DMS 273 (cell line): ENCODE data around the gene PIN1.
"Not testable (repeated sequence)": the region's sequence is repeated elsewhere in the genome, so short reads cannot be mapped to it uniquely, and the experiment has no call there.

ENCODE experiments used
- DNase-seq: peaks from one replicate; lab custom pipeline; 2025; ENCODE audit not compliant: unreplicated experiment; lab: John Stamatoyannopoulos, UW

Gene PIN1

DNA sequence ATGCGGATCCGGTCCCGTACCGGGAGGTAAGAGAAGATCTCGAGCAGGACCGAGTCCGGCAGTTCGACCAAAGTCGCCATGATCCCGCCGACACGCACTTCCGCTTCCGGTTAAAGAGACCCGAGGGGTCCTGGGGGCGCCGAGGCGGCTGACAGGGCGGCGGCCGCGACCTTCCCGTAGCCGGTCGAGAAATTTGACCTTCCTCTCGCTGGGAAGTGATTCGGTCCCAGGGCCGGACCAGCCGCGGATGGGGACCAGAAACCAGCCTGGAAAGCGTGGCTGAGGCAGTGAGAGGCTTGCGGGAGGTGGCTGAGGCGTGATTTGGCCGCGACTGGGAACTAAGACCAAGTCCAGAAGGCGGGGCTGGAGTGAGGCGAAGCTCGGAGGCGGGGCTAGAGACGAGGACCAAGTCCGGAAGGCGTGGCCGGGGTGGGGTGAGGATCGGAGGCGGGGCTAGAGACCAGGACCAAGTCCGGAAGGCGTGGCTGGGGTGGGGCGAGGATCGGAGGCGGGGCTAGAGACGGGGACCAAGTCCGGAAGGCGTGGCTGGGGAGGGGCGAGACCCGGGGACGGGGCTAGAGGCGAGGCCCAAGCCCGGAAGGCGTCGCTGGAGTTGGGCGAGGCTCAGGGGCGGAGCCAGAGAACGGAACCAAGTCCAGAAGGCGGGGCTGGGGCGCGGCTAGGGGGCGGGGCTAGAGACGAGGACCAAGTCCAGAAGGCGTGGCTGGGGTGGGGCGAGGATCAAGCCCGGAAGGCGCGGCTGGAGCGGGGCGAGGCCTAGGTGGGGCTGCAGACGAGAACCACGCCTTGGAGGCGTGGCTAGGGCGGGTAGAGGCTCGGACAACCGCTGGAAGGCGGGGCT lies 16.2 kb upstream of the PIN1 start, which contains the start of gene FBXL12:
Gene FBXL12 (minus strand): TSS at position 346 of the 862 bp plus-strand sequence. CDS start 266 bp downstream, at position 80.
- peak; percentile 100 for DNase-seq

DNA sequence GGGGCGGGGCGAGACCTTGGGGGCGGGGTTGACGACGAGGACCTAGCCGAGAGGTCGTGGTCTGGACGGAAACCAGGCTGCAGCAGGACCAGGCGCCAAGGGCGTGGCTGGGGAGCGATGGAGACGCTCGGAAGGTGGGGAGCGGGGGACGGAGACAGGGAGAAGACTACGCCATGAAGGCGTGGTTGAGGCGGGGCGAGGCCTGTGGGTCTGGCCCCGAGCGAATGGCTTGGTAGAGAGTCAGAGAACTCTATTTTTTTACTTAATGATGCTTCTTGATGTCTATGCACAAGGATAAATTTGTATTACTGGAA lies 15.6 kb upstream of the PIN1 start:
- no peak for DNase-seq

GRCh38 chr19:9820034-9820433 lies 15.1 kb upstream of the PIN1 start:
- DNase-seq: not testable (repeated sequence)

DNA sequence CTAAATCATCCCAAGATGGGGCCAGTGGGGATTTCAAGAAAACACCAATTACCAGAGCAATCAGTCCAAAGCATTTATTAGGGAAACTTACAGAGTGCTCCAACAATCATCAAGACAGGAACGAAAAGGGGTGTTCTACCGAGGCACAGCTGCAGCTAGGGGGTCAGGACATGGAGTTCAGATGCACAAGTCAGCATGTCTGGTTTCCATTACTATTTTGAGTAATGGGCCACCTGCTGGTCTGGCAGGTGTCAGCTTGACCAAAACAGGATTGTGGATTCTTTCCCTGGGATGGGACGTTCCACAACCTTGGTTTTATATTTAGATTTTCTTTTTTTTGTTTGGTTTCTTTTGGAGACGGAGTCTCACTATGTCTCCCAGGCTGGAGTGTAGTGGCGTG lies 11.3 kb upstream of the PIN1 start:
- DNase-seq: no peak

- peak; percentile 95 for DNase-seq
Measured at GRCh38 chr19:9827289-9828238, 7.6 kb upstream of the PIN1 start, which contains the start of gene UBL5. Gene UBL5 (plus strand): TSS chr19:9827918. CDS start chr19:9828338, 420 bp downstream.

DNA sequence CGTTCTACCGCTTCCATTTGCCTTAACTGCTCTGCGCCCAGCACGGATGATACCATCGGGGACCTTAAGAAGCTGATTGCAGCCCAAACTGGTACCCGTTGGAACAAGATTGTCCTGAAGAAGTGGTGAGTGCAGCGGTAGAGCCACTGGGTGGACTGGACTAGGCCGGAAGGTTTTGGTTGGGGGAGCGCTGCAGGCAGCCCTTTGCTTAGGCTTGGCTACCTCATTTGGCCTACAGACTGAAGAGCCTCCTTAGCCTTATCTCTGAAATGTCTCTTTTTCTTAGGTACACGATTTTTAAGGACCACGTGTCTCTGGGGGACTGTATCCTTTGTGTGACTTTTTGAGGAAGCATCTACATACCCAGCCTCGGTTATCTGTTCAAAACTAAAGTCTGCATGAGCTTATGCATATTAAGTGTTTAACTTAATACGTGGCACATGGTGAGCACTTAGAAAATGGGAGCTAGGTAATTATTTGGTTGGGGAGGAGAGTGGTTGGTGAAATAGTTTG lies 6.5 kb upstream of the PIN1 start:
- no peak for DNase-seq

GRCh38 chr19:9834307-9834725 lies 802 bp upstream of the PIN1 start:
- no peak for DNase-seq

DNA sequence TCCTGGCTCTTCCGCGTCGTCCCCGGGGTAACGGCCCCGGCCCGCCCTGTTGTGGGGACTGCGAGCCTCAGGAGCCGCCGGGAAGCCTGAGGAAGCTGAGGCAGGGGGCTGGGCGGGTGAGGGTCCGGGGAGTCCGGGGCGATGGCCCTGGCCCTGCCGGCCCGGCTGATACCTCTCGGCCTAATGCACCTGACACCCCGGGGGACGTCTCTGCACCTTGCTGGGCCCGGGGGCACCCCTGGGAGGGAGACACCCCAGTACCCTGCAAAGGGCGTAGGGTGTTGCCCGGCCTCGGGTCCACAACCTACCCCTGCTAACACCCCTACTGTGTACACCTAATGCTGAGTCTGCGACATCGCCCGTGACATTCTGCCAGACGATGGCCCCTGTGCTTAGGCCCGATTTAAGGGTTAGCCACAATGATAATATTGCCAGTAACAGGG lies 410 bp downstream of the PIN1 start:
- no peak for DNase-seq

DNA sequence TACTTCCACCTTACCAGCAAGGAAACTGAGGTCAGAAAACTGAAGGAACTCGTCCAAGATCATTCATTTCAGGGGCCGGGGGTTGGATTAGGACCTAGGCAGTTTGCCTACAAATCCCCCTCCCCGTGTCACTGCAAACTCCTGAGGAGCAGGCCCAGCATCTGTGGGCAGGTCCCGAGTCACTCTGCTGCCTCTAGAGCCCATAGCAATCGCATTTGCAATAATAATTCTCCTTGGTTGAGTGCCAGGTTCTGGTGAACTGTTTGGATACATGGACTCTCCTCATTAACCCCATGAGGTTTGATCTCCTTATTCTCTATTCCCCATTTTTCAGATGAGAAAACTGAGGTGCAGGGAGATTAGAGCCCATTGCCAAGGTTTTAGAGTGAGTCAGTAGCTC lies 903 bp downstream of the PIN1 start:
- DNase-seq: peak; percentile 79

GRCh38 chr19:9838324-9838723 lies 3.2 kb downstream of the PIN1 start:
- DNase-seq: no peak

DNA sequence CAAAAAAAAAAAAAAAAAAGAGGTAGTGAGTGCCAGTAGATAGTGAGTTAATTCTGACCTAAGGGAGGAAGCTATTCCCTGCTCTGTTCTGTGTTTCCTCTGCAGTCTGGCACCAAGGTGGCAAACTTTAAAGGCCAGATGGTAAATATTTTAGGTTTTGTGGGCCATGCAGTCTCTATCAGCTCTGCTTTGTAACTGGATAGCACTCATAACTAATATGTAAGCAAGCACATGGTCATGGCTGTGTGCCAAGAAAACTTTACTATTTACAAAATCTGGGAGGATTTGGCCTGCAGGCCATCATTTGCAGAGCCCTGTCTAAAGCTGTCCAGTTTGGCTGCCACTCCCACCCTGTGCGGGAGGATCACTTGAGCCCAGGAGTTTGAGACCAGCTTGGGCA lies 4.3 kb downstream of the PIN1 start:
- peak; percentile 69 for DNase-seq

DNA sequence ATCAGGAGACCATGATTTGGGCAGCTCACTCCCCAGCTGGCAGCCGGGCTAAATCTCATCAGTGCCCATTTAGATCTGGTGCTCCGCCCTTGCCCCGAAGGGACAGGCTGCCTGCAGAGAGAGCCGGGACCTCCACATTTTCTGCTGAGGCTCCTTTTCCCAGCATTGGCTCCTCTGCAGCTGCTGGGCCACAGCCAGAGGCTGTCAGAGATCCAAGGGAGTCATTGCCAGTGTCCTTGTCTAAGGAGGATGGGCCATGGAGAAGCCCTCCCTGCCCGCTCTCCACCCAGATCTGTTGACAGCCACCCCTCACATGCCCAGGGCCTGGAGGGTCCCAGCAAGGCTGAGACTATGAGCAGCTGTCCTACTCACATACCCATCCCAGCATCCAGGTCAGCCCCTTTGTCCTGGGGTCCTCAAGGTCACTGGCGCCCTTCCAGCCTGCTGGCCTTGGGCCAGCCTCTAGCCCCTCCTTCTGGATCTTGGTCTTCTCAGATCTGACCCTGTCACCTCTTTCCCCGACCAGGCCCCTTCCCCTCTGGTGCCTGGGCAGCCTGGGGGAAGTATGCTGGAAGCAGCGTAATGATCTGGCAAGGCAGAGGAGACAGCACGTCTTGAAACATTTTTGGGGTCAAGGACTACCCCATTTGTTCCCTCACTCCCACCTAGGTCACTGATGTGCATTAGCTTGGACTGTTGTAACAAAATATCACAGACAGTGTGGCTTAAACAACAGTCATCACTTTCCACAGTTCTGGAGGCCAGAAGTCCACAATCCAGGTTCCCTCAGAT lies 7.9 kb downstream of the PIN1 start:
- no peak for DNase-seq

DNA sequence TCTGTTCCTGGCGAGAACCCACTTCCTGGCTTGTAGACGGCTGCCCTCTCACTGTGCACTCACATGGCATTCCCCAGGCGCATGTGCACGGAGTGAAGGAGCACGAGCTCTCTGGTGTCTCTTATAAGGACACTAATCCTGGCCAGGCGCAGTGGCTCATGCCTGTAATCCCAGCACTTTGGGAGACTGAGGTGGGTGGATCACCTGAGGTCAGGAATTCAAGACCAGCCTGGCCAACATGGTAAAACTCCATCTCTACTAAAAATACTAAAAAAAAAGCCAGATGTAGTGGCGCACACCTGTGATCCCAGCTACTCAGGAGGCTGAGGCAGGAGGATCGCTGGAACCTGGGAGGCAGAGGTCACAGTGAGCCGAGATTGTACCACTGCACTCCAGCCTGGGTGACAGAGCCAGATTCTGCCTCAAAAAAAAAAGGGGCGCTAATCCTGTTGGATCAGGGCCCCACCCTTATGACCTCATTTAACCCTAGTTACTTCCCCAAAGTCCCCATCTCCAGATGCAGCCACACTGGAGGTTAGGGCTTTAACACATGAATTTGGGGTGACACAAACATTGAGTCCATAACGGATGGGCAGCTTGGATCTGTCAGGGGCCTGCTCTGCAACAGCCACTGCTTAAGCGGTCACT lies 8.6 kb downstream of the PIN1 start:
- DNase-seq: not testable (repeated sequence)

GRCh38 chr19:9847087-9847671 lies 12.1 kb downstream of the PIN1 start:
- peak; percentile 82 for DNase-seq

- DNase-seq: peak; percentile 62
Measured at GRCh38 chr19:9848060-9848459, 12.9 kb downstream of the PIN1 start.

DNA sequence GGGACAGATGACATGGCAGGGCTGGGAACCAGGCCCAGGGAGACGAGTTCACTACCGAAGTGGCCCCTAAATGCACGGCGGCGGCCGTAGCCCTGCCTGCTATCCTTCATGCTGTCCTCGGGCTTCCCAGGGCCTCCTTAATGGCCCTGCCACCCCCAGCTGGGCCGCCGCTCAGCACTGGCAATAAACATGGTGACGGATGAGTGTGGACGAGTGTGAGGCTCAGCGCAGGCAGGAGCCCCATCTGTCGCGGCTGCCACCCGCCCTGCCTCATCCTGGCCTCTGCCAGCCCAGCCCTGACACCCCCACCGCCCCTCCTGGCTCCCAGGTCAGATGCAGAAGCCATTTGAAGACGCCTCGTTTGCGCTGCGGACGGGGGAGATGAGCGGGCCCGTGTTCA lies 13.6 kb downstream of the PIN1 start:
- DNase-seq: peak; percentile 52

DNA sequence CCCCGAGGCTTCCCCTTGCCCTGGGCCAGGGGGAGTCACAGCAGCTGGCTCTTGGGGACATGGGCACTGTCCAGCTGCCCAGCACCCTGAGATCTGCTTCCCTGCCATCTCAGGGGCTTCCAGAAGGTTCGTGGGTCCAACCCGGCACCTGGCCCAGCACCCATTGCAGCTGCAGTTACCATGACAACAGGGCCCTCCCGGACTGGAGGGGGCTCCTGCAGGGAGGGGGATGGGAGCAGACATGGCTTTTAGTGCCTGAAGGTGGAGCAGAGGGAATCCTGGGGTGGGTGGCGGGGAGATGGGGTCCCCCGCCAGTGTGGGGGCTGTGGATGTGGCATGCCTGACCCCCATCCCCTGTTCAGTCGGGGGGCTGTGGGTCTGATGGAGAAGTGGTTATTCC lies 14.7 kb downstream of the PIN1 start:
- peak; percentile 25 for DNase-seq

- peak; percentile 72 for DNase-seq
Measured at GRCh38 chr19:9850235-9850959, 15.3 kb downstream of the PIN1 start.

DNA sequence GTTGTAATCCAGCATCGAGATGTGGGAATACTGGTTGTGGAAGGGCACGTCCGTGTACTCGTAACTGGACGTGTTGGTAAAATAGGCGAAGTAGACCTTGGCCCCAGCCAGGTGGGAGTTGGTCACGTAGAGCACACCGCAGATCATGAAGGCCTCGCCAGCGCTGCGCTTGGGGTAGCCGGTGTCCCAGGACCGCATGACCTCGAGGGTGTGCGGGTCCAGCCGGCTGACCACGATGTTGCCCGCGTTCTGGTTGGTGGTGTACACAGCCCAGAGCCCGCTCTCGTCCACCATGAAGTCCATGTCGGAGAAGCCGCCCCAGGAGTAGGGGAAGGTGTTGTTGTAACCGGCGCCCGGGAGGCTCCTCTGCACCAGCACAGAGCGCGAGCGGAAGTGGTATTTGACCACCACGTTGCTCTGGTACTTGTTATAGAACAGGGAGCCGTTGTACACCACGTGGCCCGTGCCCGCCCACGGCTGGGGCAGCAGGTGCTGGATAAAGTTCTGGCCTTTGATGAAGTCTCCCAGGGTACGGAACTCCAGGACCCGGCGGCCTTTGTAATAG lies 19.2 kb downstream of the PIN1 start:
- DNase-seq: no peak
